Liver (tissue), 3 donors: ENCODE measurements around the gene CAMLG.

ENCODE experiments used
- EGR1 ChIP-seq, 2 donors: IDR thresholded peaks; 2 replicates each; pipeline ENCODE4 v1.6.1; 2016 to 2018; ENCODE audit warnings: antibody characterized with exemption in 2 of 2, low read depth in 2 of 2
- RAD21 ChIP-seq, 2 donors: IDR thresholded peaks; 2 replicates each; pipeline ENCODE4 v1.6.1; 2016; ENCODE audit warnings: antibody characterized with exemption in 2 of 2, mild to moderate bottlenecking in 2 of 2
- RXRA ChIP-seq, 2 donors: IDR thresholded peaks; 2 replicates each; pipeline ENCODE4 v1.6.1; 2017 to 2018; ENCODE audit warnings: antibody characterized with exemption in 2 of 2, mild to moderate bottlenecking in 1 of 2
- YY1 ChIP-seq: IDR thresholded peaks from 2 replicates; pipeline ENCODE4 v1.6.1; 2016; ENCODE audit warnings: antibody characterized with exemption, mild to moderate bottlenecking
- TF ChIP-seq, protein P1 (sequence below): fragments of 150-350 bp; IDR thresholded peaks from 2 replicates; pipeline ENCODE4 v1.5.1; 2017; ENCODE audit warnings: improper control_type of control experiment, low read depth, low read length; ENCODE audit not compliant: missing input control
- TF ChIP-seq, protein P2 (sequence below): IDR thresholded peaks from 2 replicates; pipeline ENCODE4 v1.6.1; 2016; ENCODE audit warnings: antibody characterized with exemption, mild to moderate bottlenecking
- TF ChIP-seq, protein P3 (sequence below): IDR thresholded peaks from 2 replicates; pipeline ENCODE4 v1.6.1; 2016; ENCODE audit warnings: antibody characterized with exemption
- donor health status: healthy.
- donor health status: healthy.

DNA sequence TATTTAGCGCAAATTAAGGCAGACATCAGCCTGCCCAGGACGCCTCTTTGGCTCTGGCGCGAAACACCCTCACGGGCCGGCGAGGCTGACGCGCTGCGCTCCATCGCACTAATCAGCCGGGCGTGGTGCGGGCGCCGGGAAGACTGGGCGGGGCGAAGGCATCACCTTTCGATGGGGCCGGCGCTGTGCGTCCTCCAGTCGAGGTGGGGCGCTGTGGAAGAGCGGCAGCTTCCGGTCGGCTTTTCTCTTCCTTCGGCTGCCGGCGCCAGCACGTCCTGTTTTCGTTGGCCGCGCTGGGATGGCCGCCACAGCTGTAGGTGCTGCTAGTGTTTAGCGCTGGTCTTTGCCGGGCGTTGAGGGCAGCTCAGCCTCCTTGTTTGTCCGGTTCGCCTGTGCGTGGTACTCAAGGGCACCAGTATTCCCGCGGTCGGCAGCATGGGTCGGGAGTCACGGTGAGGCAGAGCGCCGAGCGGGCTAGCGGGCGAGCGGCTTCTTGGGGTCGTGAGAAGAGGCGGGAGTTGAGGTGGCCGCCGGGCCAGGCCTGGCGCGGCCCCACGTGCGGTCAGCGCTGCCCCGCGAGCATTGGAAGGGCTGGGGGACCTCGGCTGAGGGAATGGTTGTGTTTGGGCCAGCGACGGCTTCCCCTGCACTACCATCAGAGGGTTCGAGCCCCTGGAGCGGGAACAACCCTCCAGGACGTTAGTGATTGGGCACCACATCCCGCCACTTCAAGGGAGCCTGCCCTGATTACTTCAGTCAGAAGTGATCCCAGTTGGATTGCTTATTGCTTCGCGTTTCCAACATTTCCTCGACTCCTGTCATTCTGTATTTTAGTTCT is 20.4 kb downstream of the CAMLG start, which contains the start of gene DDX46:
- TF ChIP-seq, protein P1, sequence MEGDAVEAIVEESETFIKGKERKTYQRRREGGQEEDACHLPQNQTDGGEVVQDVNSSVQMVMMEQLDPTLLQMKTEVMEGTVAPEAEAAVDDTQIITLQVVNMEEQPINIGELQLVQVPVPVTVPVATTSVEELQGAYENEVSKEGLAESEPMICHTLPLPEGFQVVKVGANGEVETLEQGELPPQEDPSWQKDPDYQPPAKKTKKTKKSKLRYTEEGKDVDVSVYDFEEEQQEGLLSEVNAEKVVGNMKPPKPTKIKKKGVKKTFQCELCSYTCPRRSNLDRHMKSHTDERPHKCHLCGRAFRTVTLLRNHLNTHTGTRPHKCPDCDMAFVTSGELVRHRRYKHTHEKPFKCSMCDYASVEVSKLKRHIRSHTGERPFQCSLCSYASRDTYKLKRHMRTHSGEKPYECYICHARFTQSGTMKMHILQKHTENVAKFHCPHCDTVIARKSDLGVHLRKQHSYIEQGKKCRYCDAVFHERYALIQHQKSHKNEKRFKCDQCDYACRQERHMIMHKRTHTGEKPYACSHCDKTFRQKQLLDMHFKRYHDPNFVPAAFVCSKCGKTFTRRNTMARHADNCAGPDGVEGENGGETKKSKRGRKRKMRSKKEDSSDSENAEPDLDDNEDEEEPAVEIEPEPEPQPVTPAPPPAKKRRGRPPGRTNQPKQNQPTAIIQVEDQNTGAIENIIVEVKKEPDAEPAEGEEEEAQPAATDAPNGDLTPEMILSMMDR: peak; percentile 64
- TF ChIP-seq, protein P2, sequence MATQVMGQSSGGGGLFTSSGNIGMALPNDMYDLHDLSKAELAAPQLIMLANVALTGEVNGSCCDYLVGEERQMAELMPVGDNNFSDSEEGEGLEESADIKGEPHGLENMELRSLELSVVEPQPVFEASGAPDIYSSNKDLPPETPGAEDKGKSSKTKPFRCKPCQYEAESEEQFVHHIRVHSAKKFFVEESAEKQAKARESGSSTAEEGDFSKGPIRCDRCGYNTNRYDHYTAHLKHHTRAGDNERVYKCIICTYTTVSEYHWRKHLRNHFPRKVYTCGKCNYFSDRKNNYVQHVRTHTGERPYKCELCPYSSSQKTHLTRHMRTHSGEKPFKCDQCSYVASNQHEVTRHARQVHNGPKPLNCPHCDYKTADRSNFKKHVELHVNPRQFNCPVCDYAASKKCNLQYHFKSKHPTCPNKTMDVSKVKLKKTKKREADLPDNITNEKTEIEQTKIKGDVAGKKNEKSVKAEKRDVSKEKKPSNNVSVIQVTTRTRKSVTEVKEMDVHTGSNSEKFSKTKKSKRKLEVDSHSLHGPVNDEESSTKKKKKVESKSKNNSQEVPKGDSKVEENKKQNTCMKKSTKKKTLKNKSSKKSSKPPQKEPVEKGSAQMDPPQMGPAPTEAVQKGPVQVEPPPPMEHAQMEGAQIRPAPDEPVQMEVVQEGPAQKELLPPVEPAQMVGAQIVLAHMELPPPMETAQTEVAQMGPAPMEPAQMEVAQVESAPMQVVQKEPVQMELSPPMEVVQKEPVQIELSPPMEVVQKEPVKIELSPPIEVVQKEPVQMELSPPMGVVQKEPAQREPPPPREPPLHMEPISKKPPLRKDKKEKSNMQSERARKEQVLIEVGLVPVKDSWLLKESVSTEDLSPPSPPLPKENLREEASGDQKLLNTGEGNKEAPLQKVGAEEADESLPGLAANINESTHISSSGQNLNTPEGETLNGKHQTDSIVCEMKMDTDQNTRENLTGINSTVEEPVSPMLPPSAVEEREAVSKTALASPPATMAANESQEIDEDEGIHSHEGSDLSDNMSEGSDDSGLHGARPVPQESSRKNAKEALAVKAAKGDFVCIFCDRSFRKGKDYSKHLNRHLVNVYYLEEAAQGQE: peak; percentile 39
- TF ChIP-seq EGR1 (IDR thresholded peaks at IDR 0.05; ENCODE audit: low read depth in 2 of 2): no peak
- peak; percentile 98 for TF ChIP-seq YY1
- TF ChIP-seq, protein P3, sequence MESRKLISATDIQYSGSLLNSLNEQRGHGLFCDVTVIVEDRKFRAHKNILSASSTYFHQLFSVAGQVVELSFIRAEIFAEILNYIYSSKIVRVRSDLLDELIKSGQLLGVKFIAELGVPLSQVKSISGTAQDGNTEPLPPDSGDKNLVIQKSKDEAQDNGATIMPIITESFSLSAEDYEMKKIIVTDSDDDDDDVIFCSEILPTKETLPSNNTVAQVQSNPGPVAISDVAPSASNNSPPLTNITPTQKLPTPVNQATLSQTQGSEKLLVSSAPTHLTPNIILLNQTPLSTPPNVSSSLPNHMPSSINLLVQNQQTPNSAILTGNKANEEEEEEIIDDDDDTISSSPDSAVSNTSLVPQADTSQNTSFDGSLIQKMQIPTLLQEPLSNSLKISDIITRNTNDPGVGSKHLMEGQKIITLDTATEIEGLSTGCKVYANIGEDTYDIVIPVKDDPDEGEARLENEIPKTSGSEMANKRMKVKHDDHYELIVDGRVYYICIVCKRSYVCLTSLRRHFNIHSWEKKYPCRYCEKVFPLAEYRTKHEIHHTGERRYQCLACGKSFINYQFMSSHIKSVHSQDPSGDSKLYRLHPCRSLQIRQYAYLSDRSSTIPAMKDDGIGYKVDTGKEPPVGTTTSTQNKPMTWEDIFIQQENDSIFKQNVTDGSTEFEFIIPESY: peak; percentile 51
- peak in 1 of 2 donors; percentile 44 for TF ChIP-seq RXRA (IDR thresholded peaks at IDR 0.05)
- TF ChIP-seq RAD21 (IDR thresholded peaks at IDR 0.05): peak; percentile 48 to 68
